Islet of Langerhans (tissue), 1 donor: ENCODE results near the gene EFCC1.

Experiments
- FAIRE-seq: peaks from one replicate; lab custom pipeline; 2011; peaks lifted over from hg19 to GRCh38; lab: Jason Lieb, UNC

The EFCC1 gene

DNA sequence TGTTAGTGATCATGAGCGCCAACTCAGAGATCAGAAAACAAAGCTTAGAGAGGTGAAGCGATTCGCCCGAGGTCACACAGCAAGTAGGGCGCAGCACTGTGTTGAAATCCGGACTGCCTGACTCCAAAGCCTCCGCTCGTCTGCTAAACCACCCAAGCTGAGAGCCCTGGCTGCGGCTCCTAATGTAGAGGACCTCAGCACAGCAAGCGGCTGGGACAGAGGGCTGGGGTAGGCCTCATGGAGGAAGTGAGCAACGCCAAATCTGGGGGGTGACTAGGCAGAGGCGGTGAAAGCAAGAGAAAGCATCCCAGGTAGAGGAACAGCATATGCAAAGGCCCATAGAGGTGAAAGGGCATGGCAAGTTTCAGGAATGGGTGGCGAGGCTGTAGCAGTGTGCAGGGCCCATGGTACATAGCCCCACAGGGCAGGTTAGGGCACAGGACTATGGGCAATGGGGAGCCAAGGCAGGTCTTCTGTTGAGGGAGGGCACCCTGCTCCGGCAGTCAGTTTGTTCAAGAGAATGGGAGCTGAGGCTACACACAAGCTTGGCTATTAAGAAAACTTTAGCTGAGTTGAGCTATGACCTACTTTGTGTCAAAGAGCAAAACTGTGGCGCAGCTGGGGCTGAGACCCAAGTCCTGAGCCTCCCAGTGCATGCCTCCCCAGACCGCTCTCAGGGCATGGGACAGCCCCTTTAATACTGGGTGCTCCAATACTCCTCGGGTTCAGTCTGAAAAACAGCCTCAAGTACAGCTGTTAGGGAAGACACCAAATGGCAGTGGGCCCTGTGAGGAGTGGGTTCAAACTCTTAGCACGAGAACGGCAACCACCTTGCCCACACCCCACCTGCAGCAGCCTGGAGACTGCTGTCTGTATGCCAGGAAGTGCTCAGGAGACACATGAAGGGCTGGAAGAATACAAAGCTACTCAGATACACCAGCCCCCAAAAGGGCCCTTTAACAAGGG lies 6.2 kb upstream of the EFCC1 start:
- no peak for FAIRE-seq

DNA sequence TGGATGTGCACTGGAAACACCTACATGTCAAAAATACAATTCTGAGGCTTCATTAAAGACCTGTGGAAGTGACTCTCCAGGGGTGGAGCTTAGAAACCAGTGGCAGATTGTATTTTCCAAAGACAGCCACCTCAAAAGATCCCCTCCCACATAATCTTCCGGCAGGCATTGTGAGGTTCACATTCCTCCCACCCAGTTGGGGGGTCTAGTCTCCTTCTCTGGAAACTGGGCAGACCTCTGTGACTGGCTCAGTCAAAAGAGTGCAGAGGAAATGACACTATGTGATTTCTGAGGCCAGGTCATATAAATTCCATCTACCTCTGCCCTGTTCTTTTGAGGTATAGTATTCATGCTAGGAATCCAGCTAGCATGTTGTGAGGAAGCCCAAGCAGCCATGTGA lies 5.4 kb upstream of the EFCC1 start:
- FAIRE-seq = no peak

DNA sequence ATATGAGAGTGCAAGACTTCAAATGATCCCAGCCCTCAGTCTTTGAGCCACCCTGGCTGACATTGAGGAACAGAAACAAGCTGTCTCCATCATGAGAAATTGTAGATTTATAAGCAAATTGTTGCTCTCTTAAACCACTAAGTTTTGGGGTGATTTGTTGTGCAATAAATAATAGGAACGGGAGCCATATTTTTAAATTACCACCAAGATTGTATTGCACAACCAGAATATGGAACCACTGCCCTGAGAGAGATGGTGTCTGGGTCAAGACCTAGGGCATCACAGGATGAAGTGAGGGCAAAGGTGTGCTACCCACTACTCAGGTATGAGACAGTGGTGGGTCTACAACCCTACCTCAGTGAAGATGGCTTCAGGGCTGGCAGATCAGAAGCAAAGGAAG lies 4.9 kb upstream of the EFCC1 start:
- no peak for FAIRE-seq

DNA sequence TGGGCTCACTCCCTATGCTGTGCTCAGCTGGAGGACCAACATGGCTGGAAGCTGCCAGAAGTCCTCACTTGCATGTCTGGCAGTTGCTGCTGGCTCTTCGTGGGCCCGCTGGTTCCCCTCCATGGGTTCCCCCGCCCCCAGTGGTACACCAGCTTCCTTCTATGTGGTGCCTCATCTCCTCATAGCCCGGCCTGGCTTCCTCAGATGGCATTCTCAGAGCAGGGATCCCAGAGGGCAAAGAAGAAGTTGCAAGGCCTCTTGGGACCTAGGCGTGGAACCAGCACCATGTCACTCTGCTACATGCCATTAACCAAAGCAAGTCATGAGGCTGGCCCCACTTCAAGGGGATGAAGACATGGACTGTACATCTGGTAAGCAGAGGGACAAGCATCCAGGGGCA lies 4.4 kb upstream of the EFCC1 start:
- no peak for FAIRE-seq

DNA sequence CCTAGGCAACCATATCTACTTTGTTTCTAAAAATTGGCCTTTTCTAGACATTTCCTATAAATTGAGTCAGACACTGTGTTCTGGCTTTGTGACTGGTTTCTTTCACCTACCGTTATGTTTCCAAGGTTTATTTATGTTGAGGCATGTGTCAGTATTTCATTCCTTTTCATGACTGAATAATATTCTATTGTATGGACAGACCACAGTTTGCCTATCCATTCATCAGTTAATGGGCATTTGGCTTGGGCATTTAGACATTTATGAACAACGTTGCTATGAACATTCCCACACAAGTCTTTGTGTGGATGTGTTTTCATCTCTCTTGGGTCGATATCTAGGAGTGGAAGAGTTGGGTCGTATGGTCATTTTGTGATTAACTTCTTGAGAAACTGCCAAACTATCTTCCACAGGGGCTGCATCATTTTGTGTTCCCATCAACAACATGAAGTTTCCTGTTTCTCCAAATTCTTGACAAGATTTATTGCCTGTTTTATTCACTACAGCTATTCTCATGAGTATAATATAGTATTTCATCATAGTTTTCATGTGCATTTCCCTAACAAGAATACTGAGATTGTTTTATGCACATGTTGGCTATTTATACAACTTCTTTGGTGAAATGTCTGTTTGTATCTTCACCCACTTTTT lies 3.5 kb upstream of the EFCC1 start:
- no peak for FAIRE-seq

DNA sequence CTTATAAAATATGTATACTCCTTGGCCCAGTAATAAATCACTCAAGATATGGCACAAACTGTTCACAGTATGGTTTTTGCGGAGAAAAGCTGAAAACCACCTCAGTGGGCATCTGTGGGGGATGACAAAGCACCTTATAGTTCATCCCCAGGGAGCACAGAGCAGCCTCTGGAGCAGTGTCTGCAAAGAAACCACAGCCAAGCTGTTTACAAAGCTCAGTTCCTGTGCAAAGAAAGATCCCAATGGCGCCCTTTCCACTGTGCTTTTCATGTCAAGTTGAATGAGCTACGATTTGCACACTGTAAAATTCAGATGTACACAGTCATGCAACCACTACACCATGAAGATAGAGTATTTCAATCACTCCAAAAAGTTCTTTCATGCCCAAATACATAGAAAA lies 2.5 kb upstream of the EFCC1 start:
- no peak for FAIRE-seq

DNA sequence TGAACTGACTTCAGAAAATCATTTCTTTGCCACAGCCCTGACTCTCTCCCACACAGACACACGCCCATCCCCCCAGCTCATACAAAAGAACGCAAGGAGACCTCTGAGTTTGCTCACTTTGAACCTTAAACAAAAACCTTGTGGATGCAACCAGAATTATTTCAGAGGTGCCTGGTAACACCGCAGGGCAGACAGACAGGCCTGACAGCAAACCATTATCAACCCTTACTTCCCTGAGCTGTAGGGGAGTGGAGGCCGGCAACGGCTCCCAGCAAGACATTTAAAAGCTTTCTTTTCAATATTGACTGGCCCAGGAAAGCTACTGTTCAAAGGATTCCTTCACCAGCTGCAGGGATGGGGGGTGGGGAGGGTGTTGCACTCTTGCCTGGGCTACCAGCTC lies 2.0 kb upstream of the EFCC1 start:
- FAIRE-seq = no peak

DNA sequence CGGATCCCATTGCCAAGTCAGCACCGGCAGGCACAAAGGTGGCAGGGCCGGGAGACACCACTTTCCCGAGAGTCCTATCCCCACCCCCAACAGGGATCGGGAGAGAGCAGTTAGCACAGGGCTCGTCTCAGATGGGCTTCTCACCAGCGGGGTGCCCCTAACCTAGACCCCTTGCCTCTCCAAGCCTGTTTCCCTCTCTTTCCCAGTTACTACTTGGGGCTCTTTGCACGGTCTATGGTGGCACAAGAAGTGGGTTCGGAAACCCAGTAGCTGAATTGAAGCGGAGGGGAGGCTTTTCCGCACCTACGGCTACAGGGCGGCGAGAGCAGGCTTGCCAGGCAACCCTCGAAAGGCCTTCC lies 383 bp upstream of the EFCC1 start:
- FAIRE-seq = no peak

DNA sequence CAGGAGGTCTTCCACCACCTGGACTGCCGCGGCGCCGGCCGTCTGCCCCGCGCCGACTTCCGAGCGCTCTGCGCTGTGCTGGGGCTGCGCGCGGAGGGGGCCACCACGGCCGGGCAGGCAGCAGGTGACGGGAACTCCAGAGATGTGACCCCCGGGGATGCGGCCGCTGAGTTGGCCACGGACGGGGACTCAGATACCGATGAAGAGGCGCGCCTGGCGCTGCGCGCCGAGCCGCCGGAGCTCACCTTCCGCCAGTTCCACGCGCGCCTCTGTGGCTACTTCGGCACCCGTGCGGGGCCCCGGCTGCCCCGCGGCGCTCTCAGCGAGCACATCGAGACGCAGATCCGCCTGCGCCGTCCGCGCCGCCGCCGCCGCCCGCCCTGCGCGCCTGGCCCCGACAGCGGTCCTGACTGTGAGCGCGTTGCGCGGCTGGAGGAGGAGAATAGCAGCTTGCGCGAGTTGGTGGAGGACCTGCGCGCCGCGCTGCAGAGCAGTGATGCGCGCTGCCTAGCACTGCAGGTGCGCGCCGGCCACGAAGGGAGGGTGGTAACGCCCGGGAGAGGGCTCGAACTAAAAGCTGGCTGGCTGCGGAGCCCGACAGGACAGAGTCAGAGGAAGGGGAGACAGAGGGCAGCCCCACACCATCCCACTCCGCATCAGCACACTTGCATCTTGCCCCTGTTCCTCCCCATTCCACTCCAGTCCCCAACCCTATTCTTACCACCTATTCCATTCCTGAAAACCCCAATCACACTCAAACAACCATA lies 885 bp downstream of the EFCC1 start:
- FAIRE-seq = no peak

DNA sequence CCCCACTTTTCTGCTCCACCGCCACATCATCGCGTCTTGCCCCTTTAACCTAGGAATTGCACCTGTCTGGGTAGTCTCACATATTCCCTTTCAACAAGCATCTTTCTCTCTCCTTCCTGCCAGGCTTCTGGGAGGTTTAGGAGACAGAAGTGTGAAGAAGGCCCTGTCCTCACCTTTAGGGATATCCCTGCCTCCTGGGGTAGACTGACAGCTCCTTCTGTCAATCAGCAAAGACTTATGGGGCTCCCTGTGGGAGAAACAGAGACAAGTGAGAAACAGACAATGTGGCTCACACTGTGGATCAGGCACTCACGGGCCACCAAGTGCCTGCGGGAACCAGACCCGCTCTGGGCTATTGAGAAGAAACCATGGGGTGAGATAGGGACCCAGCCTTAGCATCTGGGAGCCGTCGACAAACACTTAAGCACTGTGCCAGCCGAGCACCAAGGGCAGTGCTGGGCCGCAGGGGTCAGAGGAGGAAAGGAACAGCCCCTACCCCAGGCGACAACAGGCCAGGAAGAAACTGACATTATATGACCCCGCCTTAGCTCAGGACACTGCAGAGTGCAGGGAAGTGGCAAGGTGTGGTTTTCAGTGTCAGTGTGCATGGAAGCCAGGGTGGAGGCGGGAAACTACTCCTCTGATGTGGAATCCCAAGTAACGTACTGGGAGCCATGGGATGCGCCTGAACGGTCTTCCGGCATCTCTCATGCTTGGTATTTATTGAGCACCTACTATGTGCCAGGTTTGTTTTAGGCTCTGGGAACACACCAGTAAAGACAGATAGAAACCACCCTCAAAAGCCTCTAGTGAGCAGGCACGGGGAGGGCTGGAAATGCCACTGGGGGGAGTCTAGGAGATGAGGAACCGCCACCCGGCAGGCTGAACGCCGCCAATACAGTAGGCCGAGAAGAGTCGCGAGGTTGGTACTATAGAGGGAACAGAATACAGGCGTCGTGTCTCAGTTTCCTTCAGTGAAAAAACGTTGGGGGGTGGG lies 1.8 kb downstream of the EFCC1 start:
- FAIRE-seq = no peak

DNA sequence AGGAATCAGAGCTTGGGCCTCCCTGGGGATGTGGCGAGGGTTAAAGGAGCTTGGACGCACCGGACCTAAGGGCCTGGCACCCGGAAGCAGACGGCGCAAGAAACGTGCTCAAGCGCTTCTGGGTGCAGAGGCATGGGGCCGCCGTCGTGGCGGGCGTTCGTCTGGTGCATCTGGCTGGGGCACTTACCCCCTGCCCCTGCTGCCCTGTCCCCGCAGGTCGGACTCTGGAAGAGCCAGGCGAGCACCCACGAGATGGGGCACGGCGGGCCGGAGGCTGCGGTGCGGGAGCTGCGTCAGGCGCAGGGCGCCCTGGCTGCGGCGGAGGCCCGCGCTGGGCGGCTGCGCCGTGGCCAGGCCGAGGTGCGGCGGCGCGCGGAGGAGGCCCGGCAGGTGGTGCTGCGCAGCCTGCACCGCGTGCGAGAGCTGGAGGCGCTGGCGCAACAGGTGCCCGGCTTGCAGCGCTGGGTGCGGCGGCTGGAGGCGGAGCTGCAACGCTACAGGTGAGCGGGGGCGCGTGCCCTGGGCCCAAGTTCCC lies 2.5 kb downstream of the EFCC1 start:
- FAIRE-seq = no peak

DNA sequence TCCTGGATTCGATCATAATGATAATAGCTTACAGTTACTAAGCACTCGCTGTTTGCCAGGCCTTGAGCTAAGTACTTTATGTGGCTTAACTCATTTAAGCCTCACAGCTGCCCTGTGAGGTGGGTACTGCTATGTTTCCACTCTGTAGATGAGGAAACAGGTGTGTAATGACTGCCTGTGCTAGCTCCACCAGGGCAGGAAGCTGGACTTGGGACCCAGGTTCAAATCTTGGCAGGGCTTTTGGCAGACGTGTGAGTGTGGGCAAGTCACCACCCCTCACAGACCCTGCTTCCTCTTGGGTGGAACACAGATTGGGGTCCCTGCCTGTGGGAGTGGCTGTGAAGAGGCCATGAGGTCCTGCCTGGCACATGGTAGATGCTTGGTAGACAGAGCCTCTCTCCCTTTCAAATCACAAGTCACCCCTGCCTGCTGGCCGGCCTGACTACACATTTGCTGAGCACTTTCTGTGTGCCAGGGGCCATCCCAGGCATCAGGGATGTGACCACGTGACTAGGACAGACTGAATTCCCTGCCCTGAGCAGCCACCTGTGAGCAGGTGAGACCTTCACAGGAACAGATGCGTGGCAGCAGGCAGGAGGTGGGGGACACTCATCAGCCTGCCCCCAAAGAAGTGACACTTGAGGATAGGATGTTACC lies 3.7 kb downstream of the EFCC1 start:
- FAIRE-seq = no peak

DNA sequence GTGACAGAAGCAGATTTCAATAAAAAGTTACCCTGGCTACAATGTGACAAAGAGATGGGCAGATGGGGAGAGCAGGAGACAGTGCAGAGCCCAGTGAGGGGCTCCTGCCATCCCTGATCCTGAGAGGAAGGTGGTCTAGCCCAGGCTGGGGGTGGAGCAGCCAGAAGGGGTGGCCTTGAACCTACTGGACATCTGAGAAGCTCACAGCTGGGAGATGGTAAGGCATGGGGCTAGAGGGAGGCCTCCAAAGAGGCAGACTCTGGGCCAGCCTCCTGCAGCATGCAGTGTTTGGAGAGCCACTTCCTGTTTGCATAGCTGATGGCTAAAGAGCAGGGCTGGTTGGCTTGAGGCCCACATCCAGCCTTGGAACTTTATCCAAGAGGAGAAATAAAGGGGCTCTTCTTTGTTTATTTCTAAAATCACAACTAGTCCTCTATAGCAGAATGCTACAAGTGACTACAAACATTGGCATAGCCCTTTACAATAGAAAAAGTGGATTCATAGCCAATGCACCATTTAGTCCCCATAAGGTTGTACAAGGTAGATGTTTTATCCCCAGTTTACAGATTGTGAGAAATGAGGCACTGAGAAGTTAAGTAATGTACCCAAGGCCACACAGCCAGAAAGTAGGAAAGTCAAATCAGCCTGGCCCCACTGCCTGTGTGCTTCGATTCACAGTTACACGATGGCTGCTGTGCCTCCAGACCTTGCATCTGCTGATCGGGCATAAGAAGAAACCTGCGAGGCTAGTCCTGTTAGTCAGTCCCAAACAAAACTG lies 4.6 kb downstream of the EFCC1 start:
- FAIRE-seq = no peak

DNA sequence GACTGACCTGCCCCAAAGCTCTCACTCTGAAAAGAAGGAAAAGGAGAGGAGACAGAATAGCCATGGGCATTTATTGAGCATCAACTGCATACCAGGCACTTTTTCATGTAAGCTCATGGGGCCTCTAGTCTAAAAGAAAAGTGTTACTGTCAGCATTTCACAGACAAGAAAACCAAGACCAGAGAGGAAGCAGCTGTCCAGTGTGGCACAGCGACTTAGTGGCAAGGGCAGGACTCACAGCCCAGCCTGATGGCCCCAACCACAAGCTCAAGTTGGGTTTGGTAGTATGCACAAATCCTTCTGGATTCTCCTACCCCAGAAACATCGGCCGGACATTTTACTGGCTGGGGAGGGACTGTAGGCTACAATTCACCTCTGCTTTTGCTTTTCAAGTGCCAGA lies 5.8 kb downstream of the EFCC1 start:
- no peak for FAIRE-seq

DNA sequence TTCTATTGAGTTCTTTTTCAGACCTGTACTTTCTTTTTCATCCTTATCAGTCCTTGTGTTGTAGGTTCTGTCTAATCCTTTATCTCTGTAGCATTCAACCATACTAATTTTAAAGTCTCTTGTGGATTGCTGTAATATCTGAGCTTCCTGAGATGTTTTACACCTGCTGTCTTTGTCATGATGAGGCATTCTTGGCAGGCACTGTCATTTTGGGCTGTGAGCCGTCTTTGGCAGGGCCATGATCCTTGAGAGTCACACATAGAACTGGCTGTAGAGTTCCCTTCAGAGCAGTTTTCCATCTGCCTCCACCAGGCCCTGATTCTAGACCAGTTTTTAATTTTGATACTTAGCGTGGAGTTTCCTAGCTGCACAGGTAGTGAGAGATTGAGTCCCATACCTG lies 6.7 kb downstream of the EFCC1 start:
- FAIRE-seq = no peak

DNA sequence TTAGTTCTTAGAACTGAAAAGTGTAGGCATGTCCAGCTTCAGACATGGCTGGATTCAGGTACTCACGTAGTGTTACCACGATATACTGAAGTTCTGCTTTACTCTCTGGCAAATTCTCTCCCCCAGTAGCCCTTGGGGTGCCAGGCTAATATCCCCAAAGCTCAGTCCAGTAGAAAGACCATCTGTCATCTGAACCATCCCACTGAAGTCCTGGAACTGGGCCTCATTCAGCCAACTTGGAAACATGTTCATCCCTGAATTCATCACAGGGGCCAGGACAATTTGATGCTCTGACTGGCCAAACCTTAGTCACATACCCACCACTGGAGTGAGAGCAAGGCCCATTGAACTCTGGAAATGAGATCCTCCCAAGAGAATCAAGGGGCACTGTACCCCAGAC lies 8.2 kb downstream of the EFCC1 start:
- FAIRE-seq = no peak

DNA sequence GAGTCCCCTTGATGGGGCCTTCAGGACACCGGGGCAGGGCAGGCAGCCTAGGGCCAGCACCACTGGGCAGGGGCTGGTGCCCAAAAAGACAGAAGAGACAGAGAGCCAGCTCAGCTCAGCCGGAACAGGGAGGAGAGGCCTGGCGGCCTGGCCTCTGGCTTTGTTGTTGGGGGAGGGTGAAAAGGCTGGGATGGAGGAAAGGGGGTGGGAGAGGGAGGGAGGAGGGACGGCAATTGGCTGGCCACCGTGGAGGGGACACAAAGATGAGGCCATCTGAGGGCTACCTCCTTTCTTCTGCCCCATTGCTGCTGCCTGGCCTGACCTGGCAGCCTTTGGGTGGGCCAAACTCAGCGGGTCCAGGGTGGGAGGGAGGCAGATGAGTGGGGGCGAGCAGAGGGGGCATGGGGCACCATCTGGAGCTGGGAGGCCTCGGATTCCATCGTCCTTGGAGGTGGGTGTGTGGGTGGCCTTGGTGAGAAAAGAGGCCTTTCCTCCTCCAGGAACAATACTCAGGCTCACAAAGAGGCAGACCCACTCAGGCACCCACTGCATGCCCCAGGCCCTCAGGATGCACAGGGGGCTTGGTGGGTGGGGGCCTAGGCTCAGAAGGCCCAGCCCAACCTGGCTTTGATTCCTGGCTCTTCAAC lies 9.3 kb downstream of the EFCC1 start:
- no peak for FAIRE-seq

DNA sequence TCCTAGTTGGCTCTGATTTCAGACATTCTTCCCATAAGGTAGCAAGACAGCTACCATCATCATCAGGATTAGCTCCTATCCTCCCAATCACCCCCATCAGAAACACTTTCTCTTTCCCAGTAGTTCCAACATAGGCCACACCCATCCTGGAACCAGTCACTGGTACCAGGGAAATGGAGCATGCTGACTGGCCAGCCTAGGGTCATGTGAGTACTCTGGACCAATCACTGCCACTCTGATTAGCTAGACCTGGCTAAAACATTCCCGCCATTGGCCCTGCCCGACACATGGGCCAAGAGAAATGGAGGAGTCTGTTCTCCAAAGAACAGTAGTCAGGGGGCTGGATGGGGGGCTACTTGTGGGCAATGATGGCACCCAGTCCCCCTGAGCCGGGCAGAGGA lies 12.4 kb downstream of the EFCC1 start:
- FAIRE-seq = no peak

DNA sequence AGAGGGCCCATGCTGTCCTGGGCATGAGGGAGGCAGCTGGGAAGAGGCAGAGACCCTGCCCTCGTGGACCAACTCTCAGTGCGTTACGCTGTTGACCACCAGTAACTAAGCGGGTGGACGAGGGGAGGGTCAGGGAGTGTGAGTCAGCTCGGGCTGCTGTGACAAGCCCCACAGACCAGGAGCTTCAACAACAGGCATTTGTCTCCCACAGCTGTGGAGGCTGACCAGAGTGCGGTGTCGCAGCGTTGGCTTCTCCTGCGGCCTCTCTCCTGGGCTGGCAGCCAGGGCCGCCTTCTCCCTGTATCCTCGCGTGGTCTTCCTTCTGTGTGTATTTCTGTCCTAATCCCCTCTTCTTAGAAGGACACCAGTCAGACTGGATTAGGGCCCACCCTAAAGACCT lies 13.0 kb downstream of the EFCC1 start:
- no peak for FAIRE-seq
